UCSD-AML1 (cell line): ENCODE measurements around the gene TRAPPC12.
"Not testable (repeated sequence)": the region's sequence is repeated elsewhere in the genome, so short reads cannot be mapped to it uniquely, and the experiment has no call there.

ENCODE experiments used
- DNase-seq: peaks from one replicate; lab custom pipeline; 2025; ENCODE audit not compliant: unreplicated experiment; lab: John Stamatoyannopoulos, UW

The TRAPPC12 gene

DNA sequence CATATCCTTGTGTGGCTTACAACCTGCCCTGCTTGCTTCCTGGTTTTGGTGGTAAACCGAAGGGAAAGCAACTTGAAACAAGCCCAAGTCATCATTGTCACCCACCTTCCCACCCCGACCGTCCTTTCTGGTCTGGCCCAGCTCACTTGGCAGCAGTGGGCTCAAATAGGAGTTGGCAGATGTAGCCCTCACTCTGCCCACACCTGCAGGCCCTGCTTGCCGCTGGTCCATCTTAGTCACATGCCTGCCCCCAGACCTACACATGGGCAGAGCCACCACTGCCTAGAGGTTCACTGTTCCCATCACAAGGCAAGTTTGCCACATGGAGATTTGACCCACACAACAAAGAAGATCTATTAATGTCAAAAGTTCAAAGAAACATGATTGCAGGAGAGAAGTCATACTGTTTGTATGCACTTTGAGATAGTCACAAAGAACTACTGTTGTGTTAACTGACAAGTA is 11.2 kb upstream of the TRAPPC12 start:
- DNase-seq, result no peak

DNA sequence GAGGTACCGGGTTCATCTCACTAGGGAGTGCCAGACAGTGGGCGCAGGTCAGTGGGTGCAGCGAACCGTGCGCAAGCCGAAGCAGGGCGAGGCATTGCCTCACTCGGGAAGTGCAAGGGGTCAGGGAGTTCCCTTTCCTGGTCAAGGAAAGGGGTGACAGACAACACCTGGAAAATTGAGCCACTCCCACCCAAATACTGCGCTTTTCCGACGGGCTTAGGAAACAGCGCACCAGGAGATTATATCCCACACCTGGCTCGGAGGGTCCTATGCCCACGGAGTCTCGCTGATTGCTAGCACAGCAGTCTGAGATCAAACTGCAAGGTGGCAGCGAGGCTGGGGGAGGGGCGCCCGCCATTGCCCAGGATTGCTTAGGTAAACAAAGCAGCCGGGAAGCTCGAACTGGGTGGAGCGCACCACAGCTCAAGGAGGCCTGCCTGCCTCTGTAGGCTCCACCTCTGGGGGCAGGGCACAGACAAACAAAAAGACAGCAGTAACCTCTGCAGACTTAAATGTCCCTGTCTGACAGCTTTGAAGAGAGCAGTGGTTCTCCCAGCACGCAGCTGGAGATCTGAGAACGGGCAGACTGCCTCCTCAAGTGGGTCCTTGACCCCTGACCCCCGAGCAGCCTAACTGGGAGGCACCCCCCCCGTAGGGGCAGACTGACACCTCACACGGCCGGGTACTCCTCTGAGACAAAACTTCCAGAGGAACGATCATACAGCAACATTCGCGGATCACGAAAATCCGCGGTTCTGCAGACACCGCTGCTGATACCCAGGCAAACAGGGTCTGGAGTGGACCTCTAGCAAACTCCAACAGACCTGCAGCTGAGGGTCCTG is 9.9 kb upstream of the TRAPPC12 start:
- DNase-seq, result not testable (repeated sequence)

DNA sequence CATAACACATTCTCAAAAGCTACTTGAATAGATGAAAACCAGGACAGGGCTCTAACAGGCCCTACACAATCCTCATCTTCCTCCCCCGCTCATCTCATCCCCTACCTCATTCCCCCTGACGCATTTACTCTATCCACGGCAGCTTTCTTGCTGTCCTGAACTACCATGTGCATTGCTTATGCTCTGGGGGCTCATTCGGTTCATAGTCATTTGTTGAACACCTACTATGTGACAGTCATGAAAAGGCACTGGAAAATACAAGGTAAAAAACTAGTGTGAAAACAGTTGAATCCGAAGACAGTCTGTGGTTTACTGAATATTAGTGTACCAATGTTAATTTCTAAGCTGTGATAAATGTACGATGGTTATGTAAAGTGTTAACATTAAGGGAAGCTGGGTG is 2.7 kb upstream of the TRAPPC12 start:
- no peak for DNase-seq

DNA sequence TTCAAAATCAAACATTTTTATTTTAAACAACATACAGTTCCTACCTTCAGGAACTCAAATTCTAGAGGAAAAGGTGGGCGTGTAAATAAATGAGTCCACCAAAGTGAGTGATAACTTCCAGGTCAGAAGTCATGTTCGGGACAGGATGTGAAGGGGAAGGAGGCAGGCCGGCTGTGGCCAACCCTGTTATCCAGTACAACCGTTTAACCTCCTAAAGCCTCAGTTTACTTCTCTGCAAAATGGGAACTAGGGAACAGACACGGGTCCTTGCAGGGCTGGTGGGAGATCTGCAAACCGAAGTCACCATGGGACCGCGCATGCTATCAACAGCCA is 2.2 kb upstream of the TRAPPC12 start:
- DNase-seq, result no peak

DNA sequence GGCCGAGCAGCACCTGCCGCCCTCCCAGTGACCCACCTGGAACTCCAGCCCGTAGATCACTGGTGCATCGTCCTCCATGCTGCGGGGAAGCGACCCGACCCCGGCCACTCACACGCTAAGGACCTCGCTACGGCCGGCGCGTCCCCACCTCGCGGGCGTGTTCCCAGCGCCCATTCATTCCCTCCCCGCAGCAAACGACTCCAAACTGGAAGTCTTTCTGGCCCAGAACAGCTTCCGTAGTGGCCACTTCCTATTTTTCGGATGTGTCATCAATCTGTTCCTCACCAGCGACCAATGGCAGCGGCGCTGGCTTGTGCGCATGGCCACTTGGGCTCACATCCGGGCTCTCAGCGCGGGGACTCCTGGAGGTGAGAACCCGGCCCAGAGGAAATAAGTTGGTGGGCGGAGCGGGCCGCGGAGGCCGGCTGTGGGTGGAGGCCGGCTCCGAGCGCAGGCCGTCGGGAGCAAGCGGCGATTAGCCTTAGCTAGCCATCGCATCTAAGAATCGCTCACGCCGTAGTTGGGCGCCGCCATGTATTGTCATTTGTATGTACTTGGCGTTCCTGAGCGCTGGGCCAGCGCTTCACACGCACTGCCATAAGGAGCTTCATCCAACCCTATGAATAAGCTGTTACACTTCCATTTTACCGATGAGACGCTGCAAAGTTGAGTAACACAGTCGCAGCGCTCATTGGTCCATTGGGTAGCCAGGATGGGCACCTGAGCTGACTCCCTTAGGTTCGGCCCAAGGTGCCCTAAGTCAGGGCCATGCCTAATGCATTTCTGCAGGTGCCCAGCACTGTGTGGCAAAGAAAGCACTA is 1.7 kb upstream of the TRAPPC12 start, which contains the start of gene EIPR1:
EIPR1 (minus strand) TSS at position 207 of the 821 bp plus-strand sequence; CDS start at position 78, 129 bp downstream.
- DNase-seq, result peak; percentile 98

DNA sequence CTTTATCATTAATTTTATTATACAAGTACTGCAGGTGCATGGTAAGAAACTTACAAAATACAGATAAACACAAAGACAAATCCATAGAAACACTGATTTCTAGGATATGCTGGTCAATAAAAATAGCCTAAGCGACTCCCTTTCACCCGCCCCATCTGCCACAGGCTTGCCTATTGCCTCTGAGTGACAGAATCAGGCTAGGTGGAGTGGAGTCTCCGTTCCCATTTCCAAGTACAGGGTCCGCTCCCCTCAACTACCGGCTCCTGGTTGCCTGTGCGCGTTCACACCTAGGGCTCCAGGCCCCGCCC is 201 bp upstream of the TRAPPC12 start:
- DNase-seq, result no peak

DNA sequence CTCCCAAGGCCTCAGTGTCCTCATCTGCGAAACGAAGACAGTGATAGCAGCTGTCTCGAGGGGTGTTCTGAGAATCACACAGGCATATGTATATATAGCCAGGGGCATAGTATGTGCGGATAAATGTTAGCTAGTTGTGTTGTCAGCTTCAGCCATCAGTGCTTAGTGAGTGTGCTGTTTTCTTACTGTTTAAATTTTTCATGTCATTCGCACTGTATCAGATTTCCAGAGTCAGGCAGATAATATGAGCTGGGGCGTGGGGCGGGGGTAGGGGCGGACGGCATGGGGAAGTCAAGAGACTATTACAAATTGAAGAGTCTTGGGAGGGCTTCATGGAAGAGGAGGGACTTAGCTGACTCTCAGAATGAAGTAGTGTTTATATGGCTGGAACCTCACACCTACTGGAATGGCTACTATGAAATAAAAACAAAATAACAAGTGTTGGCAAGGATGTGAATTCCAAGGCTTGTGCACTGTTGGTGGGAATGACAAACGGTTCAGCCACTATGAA is 7.0 kb downstream of the TRAPPC12 start:
- no peak for DNase-seq

DNA sequence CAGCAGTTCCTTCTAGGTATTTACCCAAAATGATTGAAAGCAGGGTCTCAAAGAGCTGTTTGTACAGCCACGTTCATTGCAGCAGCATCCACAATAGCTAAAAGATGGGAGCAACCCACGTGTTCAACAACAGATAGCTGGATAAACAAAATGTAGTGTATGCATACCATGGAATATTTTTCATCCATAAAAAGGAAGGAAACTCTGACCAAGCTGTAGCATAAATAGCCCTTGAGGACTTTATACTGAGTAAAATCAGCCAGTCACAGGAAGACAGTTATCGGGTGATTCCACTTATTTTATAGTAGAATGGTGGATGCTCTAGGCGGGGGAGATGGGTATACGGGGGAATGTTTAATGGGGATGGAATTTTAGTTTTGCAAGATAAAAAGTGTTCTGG is 7.5 kb downstream of the TRAPPC12 start:
- DNase-seq, result no peak

DNA sequence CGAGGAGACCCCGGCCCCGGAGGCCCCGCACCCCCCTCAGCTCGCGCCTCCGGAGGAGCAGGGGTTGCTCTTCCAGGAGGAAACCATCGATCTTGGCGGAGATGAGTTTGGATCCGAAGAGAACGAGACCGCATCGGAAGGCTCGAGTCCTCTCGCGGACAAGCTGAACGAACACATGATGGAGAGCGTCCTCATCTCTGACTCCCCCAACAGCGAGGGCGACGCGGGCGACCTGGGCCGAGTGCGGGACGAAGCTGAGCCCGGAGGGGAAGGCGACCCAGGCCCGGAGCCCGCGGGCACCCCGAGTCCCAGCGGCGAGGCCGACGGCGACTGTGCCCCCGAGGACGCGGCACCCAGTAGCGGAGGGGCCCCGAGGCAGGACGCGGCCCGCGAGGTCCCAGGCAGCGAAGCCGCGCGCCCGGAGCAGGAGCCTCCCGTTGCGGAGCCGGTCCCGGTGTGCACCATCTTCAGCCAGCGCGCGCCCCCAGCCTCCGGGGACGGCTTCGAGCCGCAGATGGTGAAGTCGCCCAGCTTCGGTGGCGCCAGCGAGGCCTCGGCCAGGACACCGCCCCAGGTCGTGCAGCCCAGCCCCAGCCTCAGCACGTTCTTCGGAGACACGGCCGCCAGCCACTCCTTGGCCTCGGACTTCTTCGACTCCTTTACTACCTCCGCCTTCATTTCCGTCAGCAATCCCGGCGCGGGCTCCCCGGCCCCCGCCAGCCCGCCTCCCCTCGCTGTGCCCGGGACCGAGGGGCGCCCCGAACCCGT is 8.3 kb downstream of the TRAPPC12 start:
- no peak for DNase-seq

DNA sequence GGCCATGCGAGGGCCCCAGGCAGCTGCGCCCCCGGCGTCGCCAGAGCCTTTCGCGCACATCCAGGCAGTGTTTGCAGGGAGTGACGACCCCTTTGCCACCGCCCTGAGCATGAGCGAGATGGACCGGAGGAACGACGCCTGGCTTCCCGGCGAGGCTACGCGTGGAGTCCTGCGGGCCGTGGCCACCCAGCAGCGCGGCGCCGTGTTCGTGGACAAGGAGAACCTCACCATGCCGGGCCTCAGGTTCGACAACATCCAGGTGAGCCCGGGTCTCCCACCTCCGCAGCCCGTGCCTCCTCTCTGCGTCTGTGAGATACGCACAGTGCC is 8.9 kb downstream of the TRAPPC12 start:
- DNase-seq, result no peak

DNA sequence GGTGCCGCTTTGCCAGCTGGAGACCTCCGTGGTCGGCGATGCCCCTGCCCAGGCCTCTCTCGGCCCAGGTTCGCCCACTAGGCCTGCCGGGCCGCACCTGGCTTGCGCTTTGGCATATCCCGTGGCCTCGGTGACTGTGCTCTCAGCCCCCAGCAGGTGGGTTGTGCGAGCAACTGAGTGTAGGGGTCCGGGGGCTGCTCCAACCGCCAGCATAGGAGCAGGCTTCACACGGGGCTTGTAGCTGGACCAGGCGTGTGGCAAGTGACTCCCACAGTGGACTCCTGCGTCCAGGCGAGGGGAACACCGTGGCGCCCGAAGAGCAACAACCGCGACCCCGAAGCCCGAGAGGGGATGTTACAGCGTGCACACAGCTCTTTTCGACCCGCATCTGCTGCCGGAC is 9.7 kb downstream of the TRAPPC12 start:
- DNase-seq, result no peak

DNA sequence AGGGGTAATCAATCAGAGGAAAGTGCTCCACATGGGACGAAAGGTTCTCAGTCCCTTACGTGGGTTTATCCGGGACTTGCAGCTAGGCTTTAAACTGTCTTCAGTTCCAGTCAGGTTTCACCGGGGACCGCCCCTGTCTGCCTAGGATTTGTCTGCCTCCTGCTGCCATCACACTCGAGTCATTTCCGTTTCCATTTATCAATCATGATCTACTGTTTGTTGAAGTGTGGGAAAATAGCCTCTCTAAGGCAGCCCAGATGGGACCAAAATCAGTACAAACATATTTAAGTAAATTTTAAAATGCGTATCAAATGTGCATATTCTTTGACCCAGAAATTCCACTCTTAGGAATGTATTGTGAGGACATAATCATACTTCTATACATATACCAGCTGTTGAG is 10.5 kb downstream of the TRAPPC12 start:
- DNase-seq, result no peak

DNA sequence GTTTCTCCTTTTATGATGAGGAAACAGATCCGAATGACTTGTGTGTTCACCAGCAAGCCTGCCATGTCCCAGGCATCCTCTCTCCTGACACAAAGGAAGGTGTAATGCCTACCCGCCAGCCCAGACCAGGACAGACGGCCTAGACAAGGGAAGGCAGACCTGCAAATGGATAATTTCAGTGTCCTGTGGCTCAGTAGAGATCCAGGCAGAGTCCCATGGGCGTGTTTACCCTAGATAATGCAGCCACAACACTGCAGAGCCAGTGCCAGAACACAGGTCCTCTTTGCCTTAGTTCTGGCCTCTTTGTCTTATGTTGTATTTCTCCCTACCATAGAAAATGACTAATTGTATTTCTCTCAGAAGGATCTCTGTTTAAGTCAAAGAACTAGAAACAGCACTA is 12.7 kb downstream of the TRAPPC12 start:
- no peak for DNase-seq

DNA sequence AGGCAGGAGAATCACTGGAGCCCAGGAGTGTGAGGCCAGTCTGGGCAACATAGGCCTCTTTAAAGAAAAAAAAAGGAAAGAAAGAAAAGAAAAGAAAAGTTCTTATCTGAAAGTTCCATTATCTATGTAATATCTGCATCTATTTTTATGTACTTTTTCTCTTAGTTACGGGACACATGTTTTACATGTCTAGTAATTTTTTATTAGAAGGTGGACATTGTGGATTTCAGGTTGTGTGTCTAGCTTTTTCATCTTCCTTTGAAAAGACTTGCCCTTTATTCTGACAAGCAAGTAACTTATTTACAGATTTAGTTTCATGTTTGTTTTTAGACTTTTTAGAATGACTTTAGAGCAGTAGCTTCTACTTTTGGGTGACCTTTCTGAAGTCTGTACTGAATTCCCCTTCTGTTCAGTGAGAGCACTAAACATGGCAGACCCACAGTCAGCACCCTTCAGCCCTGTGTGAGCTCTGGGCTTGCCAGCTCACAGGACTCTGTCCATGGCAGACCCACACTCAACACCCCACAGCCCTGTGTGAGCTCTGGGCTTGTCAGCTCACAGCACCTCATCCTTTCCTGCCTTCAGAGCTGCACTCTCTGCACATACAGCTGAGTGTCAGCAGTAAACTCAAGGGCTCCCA is 17.5 kb downstream of the TRAPPC12 start:
- no peak for DNase-seq

DNA sequence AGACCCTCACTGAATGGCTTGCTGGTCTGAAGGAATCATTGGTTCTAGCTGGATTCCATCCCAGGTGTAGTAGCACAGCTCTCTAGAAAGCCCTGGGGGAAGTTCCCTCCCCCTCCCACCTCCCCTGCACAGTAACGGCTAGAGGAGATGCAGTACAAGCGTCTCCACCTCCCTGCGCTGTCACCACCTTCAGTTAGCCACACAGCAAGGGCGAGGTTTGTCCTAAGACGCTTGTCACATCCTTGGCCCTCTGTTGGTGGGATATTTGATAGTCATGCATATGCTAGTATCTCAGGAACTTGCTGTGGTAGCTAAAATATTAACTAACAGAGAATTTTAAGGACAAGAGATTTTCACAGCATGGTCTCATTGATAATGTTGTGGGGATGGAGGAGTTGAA is 19.4 kb downstream of the TRAPPC12 start:
- DNase-seq, result no peak

DNA sequence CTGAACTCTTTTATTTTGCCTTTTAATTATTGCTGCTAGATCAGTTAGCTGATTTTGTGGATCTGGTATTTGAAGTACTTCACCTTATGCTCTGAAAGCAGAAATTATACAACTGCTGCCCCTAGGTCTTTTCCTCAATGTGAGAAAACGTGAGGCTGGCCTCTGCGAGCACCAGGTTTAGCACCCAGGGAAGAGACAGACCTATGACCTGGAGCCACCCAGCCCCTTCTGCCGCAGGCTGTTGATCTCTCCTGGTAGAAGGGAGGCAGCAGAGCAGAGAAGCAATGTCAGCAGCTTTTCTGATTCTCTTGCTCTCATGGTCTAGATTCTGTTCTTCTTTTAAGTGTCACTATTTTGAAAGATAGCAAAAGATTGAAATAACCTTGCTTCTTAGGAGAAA is 19.9 kb downstream of the TRAPPC12 start:
- DNase-seq, result no peak

DNA sequence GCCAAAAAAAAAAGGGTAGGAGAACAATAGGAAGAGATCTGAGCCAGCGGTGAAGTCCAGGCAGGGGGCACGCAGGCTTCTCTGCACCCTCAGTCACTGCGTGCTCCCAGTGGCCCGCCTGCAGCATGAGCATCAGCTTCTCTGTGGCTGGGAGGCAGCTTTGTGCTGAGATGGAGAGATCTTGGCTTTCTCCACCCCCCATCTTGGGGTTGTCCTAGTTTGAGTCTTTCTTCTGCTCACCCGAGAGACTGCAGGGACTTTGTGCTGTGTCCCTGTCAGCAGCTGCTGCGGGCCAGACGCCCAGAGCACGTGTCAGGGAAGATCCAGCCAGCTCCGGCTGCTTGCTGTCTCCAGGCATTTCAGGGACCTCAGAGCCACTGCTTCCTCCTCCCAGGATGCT is 20.3 kb downstream of the TRAPPC12 start:
- no peak for DNase-seq

DNA sequence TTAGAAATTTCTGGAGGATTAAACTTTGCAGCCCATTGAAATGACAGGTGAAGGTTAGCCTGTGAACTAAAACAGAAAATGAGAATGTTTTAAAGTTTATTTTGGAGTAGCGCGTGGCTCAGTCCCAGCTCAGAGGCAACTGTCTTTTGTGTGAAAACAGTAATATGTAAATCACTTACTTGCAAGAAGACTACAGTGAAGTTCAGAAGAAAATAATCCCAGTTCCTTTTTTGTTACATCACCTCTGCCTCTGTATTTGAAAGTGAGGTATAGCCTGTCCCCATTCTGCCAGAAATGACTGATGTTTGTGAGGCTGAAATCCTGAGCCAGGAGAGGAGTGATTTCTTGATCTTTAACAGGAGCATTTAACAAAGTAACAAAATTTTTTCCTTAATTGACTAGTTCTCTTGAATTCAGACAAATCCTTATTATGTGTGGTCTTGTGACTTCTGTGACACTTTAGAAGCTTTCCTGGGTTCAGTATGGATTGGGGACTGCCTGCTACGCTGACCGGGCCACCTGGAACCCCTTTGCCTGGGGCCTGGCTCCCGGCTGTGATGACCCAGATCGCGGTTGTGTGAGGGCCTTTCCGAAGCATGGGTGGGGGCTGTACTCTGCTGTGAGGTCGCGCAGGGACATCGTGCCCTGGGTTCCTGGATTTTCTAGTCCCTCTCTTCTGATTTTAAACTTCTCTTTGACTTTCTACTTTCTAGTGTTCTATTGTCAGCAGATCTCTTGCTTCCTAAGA is 24.3 kb downstream of the TRAPPC12 start:
- DNase-seq, result no peak

DNA sequence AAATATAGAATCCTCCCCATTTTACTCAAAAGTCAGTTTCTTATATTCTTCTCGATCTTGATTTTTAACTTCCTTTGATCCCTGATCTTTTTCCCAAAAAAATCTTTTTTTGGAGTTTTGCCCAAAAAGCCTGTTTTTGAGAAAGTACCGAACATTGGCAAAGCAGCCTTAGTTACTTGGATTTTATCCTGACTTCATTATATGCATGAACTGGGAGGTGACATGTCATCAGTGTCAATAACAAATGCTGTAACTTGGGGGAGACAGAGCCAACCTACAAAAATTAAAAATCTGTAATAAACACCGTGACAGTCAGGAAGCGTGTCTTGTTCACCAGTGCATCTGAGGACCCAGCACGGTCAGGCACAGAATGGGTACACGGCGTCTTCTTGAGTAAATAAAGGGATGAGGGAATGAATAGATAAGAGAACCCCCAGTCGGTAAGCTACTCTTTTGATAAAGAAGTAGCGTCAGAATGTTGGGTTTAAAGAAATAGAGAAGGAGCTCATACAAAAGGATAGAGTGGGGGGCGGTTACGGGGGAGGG is 24.9 kb downstream of the TRAPPC12 start:
- DNase-seq, result no peak

DNA sequence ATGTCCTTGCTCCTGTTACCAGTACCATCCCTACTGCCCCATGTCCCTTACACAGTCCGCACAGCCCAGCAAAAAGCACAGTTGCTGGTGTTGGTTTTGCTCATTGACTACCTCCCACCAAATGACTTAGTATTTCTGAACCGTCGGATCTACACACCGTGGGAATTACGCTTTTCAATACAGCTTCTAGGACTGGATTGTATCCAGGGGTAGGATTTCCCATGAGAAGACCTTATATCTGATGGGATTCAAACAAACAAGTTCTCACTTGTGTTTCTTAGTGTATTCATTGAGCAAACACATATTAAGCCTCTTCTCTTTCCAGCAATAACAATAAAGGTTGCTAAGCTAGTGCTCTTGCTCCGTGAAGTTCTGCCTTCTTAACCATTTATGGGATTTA is 25.8 kb downstream of the TRAPPC12 start:
- DNase-seq, result no peak
